NCI-H1436 treated with DMSO at 0.1 percent for 48 hours (cell line): ENCODE results near the gene PPIP5K1.
"Not testable (repeated sequence)": the region's sequence is repeated elsewhere in the genome, so short reads cannot be mapped to it uniquely, and the experiment has no call there.

ENCODE experiments used
- DNase-seq: peaks from one replicate; lab custom pipeline; 2025; lab: John Stamatoyannopoulos, UW

Gene PPIP5K1

DNA sequence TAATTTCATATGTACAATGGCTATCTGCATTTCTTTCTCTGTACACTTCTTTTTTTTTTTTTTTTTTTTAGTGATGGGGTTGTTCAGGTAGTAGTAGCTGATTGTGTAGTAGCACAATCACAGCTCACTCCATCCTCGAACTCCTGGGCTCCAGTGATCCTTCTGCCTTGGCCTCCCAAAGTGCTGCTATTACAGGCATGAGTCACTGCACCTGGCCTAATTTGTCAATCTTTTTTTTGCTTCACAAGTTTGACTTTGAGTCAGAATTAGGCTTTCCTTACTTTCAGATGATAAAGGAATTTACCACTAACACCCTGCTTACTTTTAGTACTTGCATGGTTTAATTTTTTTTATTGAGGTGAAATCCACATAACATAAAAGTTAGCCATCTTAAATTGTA lies 44.6 kb downstream of the PPIP5K1 start:
- DNase-seq = no peak

DNA sequence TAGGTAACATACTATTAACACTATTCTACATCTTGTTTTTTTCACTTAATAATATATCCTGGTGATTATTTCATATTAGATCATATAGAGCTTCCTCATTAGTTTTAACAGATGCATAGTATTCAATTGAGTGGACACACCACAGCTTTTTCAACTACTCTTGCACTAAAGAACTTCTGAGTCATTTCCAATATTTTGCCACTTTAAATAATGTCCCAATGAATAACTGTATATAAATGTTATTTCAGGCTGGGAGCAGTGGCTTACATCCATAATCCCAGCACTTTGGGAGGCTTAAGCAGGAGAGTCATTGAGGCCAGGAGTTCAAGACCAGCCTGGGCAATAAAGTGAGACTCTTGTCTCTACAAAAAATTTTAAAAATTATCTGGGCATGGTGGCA lies 45.7 kb downstream of the PPIP5K1 start:
- DNase-seq = no peak

DNA sequence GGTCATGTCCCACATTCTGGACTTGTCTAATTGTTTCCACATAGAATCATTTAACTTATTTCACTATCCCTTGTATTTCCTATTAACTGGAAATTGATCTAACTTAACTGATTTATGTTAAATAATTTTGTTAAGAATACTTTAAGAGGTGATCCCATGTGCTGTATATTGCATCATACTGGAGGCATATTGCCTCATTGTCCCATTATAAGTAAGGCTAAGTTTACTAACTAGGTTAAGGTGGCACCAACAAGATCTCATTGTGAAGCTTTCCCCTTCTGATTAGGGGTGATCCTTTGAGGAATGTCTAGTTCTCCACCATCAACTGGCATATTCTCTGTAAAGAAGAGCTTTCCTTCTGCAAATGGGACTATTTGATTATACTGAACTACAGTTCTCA lies 48.2 kb downstream of the PPIP5K1 start:
- DNase-seq = no peak

DNA sequence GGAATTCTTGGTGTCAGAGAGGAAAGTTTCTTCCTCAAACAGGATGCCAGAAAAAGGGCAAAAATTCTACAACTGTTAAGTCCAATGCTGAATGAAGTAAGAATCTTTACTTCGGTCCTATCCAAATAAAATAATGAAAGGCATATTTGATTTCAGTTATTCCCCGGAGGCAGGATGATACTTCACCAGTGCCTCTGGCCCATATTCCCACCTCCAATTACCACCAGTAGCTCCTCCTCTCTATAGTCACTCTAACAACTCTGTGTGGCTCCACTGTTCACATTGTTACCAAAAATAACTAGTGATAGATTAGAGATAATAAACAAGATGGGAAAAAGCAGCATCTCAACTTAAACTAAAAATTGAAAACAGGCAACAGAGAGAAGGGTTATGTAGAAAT lies 51.9 kb downstream of the PPIP5K1 start:
- no peak for DNase-seq

DNA sequence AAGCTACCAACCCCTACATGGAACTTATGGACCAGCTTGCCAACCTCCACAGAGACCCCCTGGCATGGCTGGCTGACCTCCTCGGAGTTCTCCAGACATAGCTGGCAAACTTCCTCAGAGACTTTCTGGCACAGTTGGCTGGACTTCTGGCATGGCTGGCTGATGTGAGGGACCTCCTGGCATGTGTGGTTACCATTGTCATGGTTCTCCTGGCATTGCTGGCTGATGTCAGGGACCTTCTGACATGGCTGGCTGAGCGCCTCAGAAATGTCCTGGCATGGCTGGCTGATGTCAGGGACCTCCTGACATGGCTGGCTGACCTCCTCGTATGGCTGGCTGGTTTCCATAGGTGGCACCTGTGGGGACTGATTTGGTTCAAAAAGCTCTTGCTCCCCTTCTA lies 55.1 kb downstream of the PPIP5K1 start:
- no peak for DNase-seq

DNA sequence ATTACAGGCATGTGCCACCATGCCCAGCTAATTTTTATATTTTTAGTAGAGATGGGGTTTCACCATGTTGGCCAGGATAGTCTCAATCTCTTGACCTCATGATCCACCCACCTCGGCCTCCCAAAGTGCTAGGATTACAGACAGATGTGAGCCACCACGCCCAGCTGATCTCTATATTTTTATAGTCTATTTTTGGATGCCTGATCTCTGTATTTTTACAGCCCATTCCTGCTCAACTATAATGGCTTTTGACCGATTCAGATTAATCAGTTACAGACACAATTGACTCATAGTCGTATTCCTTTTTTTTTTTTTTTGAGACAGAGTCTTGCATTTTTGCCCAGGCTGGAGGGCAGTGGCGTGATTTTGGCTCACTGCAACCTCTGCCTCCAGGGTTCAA lies 57.2 kb downstream of the PPIP5K1 start:
- DNase-seq = not testable (repeated sequence)

DNA sequence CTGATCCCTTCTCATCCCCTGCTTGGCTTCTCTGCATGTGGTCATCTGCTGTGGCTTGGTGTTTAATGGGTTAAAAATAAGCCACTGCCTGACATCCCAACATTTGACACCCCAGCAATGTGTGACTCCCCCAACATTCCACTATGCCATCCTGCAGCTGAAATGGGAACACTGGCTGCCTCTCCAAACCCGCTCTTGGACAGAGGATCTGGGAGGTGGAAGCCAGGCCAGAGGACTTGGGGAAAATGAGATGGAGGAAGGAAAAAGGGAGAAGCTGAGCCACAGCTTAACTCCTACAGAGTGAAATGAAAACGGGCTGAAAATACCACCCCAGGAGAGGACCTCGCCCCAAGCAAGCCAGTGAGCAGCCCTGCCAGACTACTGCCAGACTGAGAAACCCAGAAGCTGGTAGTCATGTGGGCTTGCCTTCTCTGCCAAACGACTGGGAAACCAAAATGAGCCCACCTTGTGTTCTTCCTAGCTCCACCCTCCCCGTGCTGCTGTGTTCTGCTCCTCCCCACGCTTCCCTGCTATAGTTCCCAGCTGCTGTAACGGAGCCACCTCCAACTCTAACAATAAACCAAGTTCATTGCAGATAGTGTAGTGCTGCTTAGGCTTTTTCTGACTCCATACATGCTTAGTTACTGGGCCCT lies 58.9 kb downstream of the PPIP5K1 start:
- DNase-seq = no peak

DNA sequence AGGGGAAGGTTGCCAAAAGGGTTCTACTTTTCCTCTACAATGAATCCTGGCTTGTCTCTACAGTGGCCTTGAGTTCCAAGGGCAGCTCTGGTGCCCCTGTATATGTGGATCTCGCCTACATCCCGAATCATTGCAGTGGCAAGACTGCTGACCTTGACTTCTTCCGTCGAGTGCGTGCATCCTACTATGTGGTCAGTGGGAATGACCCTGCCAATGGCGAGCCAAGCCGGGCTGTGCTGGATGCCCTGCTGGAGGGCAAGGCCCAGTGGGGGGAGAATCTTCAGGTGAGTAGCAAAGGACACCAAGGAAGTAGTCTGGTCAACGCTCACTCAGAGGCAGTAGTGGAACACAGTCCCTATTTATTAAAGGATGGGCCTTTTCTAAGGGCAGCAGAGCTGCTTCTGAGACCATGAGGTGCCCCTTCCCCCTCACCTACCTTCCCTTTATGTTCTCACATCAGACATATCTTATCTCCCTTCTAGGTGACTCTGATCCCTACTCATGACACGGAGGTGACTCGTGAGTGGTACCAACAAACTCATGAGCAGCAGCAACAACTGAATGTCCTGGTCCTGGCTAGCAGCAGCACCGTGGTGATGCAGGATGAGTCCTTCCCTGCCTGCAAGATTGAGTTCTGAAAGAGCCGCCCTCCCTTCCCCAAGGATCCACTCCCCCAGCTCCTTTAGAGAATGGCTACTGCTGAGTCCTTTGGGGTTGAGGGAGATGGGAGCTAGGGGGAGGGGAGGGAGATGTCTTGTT lies 60.2 kb downstream of the PPIP5K1 start:
- no peak for DNase-seq

DNA sequence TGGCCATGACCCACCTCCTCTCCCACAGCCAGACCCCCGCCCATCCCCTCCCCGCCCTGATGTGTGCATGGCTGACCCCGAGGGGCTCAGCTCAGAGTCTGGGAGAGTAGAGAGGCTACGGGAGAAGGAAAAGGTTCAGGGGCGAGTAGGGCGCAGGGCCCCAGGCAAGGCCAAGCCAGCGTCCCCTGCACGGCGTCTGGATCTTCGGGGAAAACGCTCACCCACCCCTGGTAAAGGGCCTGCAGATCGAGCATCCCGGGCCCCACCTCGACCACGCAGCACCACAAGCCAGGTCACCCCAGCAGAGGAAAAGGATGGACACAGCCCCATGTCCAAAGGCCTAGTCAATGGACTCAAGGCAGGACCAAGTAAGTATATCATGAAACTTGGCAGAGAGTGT lies 60.9 kb downstream of the PPIP5K1 start:
- no peak for DNase-seq

DNA sequence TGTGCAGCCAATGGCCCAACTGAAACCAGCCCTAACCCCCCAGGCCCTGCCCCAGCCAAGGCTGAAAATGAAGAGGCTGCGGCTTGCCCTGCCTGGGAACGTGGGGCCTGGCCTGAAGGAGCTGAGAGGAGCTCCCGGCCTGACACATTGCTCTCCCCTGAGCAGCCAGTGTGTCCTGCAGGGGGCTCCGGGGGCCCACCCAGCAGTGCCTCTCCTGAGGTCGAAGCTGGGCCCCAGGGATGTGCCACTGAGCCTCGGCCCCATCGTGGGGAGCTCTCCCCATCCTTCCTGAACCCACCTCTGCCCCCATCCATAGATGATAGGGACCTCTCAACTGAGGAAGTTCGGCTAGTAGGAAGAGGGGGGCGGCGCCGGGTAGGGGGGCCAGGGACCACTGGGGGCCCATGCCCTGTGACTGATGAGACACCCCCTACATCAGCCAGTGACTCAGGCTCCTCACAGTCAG lies 61.4 kb downstream of the PPIP5K1 start:
- DNase-seq = no peak

DNA sequence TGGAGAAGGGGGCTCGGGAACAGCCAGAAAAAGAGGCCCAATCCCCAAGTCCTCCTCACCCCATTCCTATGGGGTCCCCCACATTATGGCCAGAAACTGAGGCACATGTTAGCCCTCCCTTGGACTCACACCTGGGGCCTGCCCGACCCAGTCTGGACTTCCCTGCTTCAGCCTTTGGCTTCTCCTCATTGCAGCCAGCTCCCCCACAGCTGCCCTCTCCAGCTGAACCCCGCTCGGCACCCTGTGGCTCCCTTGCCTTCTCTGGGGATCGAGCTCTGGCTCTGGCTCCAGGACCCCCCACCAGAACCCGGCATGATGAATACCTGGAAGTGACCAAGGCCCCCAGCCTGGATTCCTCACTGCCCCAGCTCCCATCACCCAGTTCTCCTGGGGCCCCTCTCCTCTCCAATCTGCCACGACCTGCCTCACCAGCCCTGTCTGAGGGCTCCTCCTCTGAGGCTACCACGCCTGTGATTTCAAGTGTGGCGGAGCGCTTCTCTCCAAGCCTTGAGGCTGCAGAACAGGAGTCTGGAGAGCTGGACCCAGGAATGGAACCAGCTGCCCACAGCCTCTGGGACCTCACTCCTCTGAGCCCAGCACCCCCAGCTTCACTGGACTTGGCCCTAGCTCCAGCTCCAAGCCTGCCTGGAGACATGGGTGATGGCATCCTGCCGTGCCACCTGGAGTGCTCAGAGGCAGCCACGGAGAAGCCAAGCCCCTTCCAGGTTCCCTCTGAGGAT lies 62.0 kb downstream of the PPIP5K1 start:
- DNase-seq = no peak

DNA sequence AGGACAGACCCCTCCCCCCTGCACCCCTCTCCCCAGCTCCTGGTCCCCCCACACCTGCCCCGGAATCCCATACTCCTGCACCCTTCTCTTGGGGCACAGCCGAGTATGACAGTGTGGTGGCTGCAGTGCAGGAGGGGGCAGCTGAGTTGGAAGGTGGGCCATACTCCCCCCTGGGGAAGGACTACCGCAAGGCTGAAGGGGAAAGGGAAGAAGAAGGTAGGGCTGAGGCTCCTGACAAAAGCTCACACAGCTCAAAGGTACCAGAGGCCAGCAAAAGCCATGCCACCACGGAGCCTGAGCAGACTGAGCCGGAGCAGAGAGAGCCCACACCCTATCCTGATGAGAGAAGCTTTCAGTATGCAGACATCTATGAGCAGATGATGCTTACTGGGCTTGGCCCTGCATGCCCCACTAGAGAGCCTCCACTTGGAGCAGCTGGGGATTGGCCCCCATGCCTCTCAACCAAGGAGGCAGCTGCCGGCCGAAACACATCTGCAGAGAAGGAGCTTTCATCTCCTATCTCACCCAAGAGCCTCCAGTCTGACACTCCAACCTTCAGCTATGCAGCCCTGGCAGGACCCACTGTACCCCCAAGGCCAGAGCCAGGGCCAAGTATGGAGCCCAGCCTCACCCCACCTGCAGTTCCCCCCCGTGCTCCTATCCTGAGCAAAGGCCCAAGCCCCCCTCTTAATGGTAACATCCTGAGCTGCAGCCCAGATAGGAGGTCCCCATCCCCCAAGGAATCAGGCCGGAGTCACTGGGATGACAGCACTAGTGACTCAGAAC lies 62.8 kb downstream of the PPIP5K1 start:
- DNase-seq = no peak

DNA sequence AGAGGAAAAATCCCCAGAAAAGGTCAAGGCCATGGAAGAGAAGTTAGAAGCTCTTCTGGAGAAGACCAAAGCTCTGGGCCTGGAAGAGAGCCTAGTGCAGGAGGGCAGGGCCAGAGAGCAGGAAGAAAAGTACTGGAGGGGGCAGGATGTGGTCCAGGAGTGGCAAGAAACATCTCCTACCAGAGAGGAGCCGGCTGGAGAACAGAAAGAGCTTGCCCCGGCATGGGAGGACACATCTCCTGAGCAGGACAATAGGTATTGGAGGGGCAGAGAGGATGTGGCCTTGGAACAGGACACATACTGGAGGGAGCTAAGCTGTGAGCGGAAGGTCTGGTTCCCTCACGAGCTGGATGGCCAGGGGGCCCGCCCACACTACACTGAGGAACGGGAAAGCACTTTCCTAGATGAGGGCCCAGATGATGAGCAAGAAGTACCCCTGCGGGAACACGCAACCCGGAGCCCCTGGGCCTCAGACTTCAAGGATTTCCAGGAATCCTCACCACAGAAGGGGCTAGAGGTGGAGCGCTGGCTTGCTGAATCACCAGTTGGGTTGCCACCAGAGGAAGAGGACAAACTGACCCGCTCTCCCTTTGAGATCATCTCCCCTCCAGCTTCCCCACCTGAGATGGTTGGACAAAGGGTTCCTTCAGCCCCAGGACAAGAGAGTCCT lies 63.6 kb downstream of the PPIP5K1 start:
- no peak for DNase-seq

DNA sequence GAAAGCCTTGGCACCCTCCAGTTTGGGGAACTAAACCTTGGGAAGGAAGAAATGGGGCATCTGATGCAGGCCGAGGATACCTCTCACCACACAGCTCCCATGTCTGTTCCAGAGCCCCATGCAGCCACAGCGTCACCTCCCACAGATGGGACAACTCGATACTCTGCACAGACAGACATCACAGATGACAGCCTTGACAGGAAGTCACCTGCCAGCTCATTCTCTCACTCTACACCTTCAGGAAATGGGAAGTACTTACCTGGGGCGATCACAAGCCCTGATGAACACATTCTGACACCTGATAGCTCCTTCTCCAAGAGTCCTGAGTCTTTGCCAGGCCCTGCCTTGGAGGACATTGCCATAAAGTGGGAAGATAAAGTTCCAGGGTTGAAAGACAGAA lies 64.9 kb downstream of the PPIP5K1 start:
- no peak for DNase-seq

DNA sequence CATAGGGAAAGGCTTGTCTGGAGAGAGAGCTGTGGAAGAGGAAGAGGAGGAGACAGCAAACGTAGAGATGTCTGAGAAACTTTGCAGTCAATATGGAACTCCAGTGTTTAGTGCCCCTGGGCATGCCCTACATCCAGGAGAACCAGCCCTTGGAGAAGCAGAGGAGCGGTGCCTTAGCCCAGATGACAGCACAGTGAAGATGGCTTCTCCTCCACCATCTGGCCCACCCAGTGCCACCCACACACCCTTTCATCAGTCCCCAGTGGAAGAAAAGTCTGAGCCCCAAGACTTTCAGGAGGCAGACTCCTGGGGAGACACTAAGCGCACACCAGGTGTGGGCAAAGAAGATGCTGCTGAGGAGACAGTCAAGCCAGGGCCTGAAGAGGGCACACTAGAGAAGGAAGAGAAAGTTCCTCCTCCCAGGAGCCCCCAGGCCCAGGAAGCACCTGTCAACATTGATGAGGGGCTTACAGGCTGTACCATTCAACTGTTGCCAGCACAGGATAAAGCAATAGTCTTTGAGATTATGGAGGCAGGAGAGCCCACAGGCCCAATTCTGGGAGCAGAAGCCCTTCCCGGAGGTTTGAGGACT lies 65.7 kb downstream of the PPIP5K1 start:
- no peak for DNase-seq

DNA sequence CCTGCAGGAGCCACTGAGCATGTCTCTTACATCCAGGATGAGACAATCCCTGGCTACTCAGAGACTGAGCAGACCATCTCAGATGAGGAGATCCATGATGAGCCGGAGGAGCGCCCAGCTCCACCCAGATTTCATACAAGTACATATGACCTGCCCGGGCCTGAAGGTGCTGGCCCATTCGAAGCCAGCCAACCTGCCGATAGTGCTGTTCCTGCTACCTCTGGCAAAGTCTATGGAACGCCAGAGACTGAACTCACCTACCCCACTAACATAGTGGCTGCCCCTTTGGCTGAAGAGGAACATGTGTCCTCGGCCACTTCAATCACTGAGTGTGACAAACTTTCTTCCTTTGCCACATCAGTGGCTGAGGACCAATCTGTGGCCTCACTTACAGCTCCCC lies 66.4 kb downstream of the PPIP5K1 start:
- DNase-seq = no peak

DNA sequence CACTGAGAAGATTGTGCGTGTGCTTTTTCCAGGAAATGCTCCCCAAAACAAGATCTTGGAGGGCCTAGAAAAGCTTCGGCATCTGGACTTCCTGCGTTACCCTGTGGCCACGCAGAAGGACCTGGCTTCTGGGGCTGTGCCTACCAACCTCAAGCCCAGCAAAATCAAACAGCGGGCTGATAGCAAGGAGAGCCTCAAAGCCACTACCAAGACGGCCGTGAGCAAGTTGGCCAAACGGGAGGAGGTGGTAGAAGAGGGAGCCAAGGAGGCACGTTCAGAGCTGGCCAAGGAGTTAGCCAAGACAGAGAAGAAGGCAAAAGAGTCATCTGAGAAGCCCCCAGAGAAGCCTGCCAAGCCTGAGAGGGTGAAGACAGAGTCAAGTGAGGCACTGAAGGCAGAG lies 67.8 kb downstream of the PPIP5K1 start:
- DNase-seq = no peak

DNA sequence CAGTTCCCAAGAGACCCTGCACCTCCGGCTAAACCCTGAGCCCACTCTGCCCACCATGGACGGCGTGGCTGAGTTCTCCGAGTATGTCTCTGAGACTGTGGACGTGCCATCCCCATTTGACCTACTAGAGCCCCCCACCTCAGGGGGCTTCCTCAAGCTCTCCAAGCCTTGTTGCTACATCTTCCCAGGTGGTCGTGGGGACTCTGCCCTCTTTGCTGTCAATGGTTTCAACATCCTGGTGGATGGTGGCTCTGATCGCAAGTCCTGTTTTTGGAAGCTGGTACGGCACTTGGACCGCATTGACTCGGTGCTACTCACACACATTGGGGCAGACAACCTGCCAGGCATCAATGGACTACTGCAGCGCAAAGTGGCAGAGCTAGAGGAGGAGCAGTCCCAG lies 68.6 kb downstream of the PPIP5K1 start:
- DNase-seq = no peak

DNA sequence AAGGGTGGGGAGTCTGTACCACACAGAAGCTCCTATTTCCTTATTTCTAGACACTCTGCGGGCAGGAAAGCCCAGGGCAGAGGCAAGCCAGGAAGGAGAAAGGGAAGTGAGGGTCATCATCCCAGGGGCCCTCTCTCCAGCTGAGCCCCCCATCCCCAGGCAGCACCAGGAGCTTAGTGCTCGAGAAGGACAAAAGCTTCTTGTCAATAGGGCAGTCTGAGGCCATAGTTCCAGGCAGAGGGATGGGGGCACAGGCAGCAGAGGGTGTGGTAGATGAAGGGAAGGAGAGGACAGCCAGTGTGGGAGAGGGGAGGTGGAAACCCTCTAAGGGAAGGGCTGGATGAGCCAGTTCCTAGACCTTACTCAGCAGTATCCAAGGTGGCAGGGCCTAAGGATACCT lies 69.9 kb downstream of the PPIP5K1 start:
- no peak for DNase-seq

DNA sequence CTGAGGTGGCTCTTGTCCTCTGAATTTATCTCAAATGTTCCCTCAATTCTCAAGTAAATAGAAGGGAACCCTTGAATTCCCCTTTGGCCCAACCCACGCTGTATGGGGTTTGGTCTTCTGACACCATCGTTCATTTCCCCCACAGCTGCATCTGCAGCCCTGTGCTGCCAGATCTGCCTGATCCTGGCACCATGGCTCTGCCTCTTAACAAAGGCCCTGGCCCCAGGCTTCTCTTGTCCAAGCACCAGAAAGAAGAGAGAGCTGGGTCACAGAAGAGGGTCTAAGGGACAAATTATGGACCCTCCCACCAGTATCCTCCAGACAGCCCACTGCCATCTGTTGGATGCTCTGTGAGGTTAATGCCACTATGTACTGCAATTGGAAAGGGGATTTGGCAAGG lies 70.8 kb downstream of the PPIP5K1 start:
- DNase-seq = no peak

DNA sequence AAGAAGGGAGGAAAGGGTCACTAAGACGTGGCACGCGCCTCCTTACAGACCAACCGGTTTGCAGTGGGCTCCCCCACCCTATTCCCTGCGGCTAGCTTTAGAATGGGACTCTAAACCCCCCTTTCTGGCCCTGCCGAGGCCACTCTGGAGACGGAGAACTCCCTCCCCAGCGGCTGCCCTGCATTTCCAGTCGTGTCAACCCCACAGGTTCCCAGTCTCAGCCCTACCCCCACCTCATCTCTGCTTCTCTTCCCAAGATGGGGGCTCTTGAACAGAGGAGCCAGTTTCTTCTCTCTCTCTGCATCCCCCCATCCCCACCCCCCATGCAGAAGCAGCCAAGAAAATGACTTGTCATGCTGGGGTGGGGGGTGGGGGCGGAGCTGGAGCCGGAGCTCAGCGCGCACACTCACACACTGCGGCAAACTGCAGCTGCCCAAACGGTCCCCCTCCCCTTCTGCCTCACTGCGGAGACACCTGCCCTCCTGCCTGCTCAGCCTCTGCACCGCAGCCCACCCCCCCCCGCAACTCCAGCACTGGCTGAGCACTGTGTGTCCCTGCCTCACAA lies 71.7 kb downstream of the PPIP5K1 start:
- DNase-seq = peak; percentile 22
